ENCODE measurements around the gene TNFAIP3.

DNA sequence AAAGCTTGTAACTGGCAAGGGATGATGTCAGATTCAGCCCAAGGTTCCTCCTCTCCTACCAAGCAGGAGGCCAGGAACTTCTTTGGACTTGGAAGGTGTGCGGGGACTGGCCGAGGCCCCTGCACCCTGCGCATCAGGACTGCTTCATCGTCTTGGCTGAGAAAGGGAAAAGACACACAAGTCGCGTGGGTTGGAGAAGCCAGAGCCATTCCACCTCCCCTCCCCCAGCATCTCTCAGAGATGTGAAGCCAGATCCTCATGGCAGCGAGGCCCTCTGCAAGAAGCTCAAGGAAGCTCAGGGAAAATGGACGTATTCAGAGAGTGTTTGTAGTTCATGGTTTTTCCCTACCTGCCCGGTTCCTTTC lies 14.4 kb downstream of the TNFAIP3 start:
- TF ChIP-seq, protein P1, sequence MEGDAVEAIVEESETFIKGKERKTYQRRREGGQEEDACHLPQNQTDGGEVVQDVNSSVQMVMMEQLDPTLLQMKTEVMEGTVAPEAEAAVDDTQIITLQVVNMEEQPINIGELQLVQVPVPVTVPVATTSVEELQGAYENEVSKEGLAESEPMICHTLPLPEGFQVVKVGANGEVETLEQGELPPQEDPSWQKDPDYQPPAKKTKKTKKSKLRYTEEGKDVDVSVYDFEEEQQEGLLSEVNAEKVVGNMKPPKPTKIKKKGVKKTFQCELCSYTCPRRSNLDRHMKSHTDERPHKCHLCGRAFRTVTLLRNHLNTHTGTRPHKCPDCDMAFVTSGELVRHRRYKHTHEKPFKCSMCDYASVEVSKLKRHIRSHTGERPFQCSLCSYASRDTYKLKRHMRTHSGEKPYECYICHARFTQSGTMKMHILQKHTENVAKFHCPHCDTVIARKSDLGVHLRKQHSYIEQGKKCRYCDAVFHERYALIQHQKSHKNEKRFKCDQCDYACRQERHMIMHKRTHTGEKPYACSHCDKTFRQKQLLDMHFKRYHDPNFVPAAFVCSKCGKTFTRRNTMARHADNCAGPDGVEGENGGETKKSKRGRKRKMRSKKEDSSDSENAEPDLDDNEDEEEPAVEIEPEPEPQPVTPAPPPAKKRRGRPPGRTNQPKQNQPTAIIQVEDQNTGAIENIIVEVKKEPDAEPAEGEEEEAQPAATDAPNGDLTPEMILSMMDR (IDR thresholded peaks at IDR 0.05), result no peak
- TF ChIP-seq POLR2A (IDR thresholded peaks at IDR 0.05) (no peak), EP300 (IDR thresholded peaks at IDR 0.05) (peak in 1 of 2 donors; percentile 18)

Measured in tibial nerve (tissue), 4 donors.